ENCODE measurements around the gene CHAT.

DNA sequence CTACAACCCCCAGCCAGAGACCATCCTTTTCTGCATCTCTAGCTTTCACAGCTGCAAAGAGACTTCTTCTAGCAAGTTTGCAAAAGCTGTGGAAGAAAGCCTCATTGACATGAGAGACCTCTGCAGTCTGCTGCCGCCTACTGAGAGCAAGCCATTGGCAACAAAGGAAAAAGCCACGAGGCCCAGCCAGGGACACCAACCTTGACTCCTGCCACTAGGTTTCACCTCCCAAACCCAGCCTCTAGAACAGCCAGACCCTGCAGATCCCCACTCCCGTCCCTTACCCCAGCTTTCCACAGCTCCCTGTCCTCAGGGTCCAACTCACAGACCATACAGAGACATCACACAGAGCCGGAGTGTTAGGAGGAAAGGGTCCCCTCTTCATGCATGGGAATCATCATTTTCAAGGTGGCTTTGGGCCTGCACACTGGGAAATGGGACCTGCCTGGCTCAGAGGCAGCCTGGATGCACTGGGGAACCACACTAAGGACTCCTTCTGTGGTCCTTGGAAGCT lies 51.1 kb downstream of the CHAT start:
- TF ChIP-seq, protein P1, sequence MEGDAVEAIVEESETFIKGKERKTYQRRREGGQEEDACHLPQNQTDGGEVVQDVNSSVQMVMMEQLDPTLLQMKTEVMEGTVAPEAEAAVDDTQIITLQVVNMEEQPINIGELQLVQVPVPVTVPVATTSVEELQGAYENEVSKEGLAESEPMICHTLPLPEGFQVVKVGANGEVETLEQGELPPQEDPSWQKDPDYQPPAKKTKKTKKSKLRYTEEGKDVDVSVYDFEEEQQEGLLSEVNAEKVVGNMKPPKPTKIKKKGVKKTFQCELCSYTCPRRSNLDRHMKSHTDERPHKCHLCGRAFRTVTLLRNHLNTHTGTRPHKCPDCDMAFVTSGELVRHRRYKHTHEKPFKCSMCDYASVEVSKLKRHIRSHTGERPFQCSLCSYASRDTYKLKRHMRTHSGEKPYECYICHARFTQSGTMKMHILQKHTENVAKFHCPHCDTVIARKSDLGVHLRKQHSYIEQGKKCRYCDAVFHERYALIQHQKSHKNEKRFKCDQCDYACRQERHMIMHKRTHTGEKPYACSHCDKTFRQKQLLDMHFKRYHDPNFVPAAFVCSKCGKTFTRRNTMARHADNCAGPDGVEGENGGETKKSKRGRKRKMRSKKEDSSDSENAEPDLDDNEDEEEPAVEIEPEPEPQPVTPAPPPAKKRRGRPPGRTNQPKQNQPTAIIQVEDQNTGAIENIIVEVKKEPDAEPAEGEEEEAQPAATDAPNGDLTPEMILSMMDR (IDR thresholded peaks at IDR 0.05) = no peak
- TF ChIP-seq POLR2A (IDR thresholded peaks at IDR 0.05) = no peak

All from ovary (tissue), 3 donors.